Dermis blood vessel endothelial cell (primary cell): Measurements from ENCODE around the gene MTX1. TPM values are rescaled to one million over a fixed set of nuclear protein-coding genes. Genes with fewer than 3 reads are reported as not detected.
A peak's percentile ranks its signal among the peaks of the same experiment; 100 is the strongest.

Experiments
- DNase-seq: peaks from one replicate; pipeline ENCODE4 v3.0.0; 2010
- total RNA-seq: library from RNA; depleted of rRNA; stranded (reverse); fragments of >200 nt; gene quantifications from 2 replicates; pipeline ENCODE4 v1.2.3, GENCODE V29; 2014

MTX1 gene
- total RNA-seq, 1 donor from 2014 or later = 50.2 TPM

DNA sequence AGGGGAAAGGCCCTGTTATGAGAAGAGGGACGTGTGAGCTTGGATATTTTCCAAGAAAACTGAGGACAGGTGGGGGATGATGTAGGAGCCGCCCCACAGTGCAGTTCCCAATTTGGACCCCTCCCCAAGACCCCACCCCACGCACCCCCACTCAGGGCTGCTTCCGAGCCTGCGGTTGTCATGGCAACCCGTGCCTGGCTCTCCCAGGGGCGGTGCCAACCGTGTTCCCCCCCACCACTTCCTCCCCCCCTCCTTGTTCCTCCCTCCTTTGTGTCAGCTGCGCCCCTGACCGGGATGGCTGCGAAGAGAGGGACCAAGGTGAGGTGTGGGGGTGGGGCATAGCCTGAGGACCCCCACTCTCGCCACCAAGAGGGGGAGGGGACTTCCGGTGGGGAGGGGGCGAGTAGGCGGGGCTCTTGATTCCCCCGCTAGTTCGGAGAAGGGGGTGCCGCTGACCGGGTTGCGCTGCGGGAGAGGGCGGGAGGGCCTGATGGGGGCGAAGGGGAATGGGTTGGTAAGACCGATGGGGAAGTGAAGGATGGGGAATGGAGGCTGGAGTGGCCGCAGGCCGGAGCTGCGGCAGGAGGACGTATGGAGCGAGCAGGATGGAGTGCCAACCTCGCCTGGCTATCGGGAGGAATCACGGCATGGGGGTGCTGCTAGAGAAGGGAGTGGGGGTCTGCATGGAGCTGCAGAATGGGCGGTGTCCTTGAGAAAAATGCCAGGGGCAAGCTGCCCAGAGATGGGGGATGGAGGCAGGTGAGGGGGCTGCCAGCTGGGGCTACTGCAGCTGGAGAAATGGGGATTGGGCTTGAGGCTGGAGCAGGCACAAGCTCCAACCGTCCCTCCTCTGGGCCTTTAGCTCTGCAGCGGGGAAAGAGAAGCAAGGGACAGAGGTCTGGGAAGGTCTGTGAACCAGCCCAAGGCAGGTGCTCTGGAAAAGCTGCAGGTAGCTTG lies 33.9 kb upstream of the MTX1 start:
- DNase-seq = peak; percentile 36

DNA sequence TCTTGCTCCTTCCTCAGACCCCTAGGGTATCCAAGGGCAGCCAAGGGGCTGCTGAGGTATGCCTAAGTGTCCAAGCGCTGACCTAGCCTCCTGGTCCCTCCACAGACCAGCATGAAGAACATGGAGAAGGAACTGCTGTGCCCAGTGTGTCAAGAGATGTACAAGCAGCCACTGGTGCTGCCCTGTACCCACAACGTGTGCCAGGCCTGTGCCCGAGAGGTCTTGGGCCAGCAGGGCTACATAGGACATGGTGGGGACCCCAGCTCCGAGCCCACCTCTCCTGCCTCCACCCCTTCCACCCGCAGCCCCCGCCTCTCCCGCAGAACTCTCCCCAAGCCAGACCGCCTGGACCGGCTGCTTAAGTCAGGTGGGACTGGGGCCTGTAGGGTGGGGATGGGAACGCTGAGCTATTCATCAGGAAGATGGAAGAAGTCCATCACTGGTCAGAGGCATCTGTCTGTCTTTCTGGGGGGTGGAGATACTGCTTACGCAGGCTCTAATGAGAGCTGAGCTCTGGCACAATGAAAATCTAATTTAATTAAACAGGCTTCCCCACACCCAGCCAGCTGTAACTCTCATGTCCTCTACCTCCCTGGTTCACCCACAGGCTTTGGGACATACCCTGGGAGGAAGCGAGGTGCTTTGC lies 33.1 kb upstream of the MTX1 start:
- DNase-seq = no peak

- DNase-seq = no peak
Observed at GRCh38 chr1:155175927-155176371, 32.5 kb upstream of the MTX1 start.

GRCh38 chr1:155176544-155177071 lies 31.9 kb upstream of the MTX1 start:
- DNase-seq = peak; percentile 87

- DNase-seq = no peak
Observed at GRCh38 chr1:155177192-155177917, 31.1 kb upstream of the MTX1 start.

- DNase-seq = no peak
Observed at GRCh38 chr1:155177918-155178281, 30.6 kb upstream of the MTX1 start.

DNA sequence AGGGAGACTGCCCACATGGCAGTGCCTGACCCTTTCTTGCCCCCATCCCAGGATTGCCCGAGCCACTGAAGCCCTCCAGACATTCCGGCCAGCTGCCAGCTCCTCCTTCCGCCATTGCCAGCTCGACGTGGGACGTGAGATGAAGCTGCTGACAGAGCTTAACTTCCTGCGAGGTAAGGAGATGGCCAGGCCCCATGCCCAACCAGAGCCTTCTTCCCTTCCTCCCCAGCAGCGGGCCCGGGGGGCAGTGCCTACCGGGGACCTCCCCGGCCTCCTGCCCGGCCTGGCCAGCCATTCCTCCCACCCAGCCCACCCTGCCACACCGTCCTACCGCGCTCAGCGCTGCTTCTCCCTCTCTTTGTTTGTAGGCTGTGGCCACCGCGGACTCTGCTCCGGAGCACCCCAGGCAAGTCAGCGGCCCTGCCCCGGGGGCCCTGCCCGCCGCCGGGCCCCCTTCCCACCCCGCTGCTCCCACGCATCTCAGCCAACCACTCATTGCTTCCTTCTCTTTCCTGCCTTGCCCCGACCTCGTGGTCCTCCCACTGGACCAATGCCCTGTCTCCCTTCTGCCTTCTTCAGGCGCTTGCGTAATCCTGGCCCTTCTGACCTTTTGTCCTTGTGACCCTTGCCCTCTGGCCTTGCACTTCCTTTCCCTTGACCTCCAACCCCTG lies 29.9 kb upstream of the MTX1 start:
- DNase-seq = no peak

DNA sequence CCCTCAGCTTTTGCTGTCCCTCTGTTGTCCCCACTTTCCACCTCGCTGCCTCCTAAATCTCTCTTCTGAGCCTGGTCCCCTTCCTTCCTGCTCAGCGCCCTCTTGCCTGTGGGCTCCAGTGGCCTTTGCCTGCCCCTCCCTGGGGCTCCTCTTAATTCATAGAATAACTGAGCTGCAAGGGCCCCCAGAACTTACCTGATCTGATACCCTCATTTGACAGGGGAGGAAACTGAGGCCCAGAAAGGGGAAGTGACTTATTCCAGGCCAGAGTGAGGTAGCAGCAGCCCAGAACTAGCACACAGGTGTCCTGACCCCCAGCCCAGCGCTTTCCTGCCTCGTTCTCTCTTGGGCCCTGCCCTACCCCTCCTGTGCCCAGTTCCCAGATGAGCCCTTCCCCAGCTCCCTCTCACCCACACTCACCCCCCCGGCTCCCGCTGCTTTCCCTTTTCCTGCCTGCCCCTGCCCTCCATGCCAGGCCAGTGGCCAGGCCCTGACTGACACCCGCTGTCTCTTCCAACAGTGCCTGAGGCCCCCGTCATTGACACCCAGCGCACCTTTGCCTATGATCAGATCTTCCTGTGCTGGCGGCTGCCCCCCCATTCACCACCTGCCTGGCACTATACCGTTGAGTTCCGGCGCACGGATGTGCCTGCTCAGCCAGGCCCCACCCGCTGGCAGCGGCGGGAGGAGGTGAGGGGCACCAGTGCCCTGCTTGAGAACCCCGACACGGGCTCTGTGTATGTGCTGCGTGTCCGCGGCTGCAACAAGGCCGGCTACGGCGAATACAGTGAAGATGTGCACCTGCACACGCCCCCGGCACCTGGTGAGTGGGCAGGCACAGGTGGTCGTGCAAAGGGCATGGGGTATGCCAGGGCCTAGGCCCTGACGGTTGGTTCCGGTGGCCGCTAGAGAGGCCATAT lies 29.1 kb upstream of the MTX1 start:
- no peak for DNase-seq

DNA sequence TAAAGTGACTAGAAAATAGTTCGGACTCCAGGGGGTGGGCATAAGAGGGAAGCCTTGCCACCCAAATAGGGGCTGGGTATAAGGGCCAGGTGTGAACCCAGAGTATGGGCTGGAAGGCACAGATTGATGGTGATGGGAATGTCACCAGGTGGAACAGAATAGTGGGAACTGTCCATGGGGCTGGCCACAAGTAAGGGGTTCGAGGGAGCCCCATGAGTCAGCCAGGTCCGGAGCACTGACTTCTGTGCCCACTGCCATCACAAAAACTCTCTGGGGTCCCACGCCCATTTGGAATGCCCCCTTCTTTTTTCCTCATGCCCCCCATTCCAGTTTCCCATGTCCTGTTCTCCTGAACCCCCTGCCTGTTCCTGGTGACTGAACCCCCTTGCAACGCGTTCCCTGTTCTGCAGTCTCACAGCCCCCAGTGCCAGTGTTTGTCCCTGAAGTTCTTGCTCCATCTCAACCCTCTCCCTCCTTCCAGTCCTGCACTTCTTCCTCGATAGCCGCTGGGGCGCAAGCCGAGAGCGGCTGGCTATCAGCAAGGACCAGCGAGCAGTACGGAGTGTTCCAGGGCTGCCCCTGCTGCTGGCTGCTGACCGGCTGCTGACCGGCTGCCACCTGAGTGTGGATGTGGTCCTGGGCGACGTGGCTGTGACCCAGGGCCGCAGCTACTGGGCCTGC lies 27.0 kb upstream of the MTX1 start:
- DNase-seq = no peak

DNA sequence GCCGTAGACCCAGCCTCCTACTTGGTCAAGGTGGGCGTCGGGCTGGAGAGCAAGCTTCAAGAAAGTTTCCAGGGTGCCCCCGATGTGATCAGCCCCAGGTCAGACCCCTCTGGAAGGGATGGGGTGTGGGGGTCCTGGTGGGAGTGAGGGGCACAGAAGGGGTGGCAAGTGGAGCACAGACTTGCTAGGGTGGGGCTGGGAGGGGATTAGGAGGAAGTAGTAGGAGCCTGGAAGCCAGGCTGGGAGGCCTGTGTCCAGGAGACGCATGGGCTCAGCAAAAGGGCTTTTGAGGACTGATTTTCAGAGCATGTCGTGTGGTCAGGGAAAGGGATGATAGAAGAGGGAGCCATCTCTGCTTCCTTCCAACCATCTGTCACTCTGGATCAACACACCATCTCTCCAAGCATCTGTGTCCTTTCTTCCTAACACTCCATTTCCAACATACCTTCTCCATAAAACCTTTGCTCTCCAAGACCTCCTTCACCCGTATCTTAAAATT lies 26.4 kb upstream of the MTX1 start:
- no peak for DNase-seq

- DNase-seq = no peak
Observed at GRCh38 chr1:155183775-155184221, 24.7 kb upstream of the MTX1 start.

- no peak for DNase-seq
Observed at GRCh38 chr1:155184351-155184811, 24.1 kb upstream of the MTX1 start.

DNA sequence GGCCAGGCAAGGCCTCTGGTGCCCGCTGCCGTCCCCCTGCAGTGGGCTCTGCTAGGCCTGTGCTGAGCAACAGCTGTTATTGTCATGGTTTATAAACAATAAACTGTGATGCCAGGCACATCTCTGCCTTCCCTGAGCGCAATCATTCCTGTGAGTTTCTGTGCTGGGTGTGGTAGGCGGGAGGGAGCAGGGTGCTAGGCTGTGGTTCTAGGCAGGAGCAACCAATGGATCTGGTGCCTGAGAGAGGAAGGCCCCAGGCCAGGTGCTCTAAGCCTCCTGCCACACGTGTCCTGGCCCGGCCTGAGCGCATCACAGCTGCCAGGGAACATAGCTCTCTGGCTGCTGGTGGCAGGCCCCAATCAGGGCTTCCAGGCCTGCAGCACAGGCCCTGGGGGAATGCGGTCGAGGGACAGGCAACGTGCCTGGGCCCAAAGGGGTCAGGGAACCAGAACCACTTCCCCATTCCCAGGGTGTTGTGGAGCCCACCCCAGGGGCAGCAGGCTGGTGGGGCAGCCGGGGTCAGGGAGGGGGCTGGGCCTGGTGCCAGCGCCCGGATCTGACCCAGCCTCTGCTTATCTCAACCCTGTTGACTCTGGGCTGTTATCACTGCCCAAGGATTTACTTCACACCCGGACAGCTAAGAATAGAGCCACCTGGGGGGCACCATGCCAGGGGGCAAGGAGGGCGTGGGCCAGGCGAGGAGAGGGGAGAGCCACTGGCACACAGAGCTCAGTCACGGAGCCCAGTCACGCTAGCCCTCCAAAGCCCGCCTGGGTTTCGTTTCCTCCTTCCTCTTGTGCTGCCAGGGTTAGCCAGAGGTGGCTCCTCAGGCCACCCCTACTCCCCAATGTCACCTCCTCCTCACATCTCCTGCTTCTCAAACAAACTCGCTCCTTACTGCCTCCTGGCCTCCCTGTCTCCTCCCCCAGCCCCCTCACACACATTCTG lies 23.4 kb upstream of the MTX1 start:
- DNase-seq = peak; percentile 27

DNA sequence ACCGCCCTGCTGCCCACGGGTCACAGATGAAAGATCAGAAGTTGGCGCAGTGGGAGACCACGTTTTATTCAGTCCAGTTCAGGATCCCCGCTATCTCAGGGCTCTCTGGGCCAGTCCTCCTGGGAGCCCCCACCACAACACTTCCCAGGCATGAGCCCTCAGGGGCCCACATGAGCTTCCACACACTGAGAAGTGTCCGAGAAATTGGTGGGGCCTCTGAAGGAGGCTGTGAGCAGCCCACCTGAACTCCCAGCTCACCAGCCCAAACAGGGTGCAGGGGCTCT lies 22.8 kb upstream of the MTX1 start:
- no peak for DNase-seq

- DNase-seq = no peak
Observed at GRCh38 chr1:155186067-155186793, 22.3 kb upstream of the MTX1 start.

DNA sequence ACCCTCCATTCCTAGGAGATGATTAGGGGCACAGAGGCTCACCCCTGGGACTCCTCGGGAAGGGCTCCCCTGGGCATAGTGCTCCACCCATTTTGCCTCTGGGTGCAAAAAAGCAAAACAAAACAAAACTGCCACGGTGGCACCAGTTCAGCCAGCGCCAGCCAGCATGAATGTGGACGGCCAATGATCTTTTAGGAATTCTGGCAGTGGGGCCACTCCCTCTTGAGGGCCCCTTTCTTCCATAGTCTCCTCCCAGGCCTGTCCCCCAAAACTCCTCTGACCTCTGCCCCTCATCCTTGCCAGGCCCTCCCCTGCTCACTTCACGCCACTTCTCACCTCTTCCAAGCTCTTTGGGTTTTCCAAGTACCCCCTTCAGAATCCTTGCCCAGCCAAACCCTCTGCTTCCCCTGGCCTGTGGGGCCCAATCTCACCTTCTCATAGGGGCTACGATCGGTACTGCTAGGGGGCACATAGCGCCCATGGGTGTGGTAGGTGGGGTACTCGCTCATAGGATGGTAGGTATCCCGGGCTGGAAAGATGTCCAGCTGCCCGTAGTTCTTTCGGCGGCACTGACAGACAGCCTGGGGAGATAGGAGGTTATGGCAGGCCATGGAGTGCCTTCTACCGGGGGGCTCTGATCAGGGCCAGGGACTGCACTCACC lies 21.6 kb upstream of the MTX1 start:
- no peak for DNase-seq

- DNase-seq = no peak
Observed at GRCh38 chr1:155187456-155187891, 21.0 kb upstream of the MTX1 start.

DNA sequence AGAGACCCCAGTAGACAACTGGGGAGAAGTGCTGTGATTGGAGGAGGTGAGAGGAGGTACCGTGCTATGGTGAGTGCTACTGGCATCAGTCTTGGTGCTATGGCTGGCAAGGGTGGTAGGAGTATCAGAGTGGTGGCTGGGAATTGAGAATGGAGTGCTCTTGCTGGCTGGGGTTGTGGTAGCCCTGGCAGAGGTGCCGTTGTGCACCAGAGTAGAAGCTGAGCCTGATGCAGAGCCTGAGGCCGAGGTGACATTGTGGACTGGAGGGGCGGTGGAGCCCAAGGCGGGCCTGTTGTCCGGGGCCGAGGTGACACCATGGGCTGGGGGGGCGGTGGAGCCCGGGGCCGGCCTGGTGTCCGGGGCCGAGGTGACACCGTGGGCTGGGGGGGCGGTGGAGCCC lies 20.2 kb upstream of the MTX1 start:
- no peak for DNase-seq
